Activated CD4-positive, alpha-beta T cell treated with anti-CD3 and anti-CD28 coated beads, Interleukin-2, Interleukin-4, amounts not matched to agents 100 ng/mL and 50 ng/mL, durations not matched to agents 16 hours and 8 hours (primary cell): ENCODE data around the gene EXOC4.

ENCODE experiments used
- DNase-seq: peaks from one replicate; pipeline ENCODE4 v3.0.0-alpha.2; 2020; ENCODE audit warnings: low spot score

The EXOC4 gene

GRCh38 chr7:133751079-133751478 is 498.2 kb downstream of the EXOC4 start:
- DNase-seq: no peak

GRCh38 chr7:133753513-133753912 is 500.6 kb downstream of the EXOC4 start:
- DNase-seq: no peak

- DNase-seq: no peak
These were observed 501.8 kb downstream of the EXOC4 start for GRCh38 chr7:133754708-133755107.

DNA sequence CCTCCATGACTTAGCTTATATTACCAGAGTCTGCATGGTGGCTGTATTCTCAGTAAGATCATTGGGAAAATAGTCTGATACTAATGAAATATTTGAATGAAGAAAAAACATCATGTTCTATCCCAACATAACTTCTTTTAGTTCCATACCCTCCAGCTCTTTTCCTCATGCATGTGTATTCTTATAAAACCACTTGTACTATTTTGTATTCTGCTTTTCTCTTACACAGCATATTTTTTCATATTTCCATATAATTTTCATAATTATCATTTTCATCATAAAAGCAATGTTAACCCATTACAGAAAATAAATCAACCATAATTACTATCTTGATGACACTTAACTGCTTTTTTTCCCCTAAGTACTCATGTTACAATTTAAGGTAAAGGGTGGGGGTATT is 503.0 kb downstream of the EXOC4 start:
- DNase-seq: no peak

DNA sequence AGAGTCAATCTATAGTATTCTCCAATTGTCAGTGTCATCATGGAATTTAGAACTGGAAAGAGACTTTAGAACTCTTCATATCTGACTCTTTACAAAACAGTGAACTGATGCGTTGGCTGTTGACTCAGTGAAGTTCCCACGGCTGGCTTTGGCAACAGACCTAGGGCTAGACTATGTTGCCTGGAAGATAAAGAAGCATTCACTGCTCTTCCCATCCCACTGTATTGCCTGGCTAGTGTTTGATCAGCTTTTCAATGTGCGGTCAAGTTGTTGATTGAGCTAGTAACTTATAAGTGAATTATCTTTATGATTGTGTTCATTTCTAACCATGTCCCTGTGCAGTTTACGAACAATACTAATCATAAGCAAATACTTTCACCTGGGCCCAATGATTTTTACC is 508.6 kb downstream of the EXOC4 start:
- DNase-seq: no peak

DNA sequence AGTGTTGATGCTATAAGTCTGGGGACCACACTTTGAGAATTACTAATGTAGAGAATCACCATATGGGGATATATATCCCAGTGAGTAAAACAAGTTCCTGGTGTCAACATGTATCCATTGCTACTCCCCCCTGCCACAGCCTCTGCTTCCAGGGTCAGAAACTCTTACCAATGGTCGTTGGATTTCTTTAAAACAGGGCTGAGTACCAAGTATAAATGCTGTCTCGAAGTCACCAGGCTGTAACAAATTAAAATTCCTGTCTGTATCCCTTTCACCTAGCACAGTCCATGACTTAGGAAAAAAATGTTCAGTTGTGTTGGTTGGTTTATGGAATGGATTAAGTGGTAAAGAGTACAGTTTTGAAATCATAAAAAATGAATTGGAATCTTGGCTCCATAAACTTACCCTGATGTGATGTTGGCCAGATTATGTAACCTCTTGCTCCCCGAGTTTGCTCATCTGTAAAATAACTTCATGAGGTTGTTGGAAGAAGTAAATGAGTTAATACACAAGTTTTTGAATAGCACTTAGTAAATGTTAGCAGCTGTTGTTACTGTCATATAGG is 510.3 kb downstream of the EXOC4 start:
- no peak for DNase-seq

GRCh38 chr7:133769668-133770067 is 516.8 kb downstream of the EXOC4 start:
- no peak for DNase-seq

GRCh38 chr7:133770863-133771492 is 518.1 kb downstream of the EXOC4 start:
- DNase-seq: no peak

DNA sequence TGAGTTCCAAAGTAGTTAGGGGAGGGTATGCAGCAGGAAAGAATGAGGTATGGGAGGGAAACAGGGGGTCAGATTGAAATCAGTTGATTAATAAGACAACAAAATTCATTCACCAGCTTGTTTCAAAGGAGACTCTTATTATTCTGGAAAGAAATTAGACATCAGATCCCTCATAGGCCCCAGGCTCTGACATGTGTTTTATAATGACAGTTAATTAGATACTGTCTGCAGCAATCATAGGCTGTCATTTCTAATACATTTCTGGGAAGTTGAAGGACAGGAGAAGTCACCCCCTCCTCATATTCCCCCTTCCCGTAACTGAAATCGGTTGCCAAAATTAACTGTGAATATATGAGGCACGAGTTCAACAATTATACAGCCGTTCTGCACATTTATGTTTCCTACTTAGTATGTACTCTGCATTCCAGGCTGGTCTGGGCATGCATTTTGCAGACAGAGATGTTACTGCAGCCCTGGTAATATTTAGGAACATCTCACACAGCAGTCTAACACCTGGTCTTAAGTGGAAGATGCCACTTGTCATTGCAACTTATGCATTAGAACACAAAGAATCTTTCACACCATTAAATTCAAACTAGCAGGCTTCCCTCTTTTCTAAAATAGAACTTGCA is 519.0 kb downstream of the EXOC4 start:
- DNase-seq: no peak

DNA sequence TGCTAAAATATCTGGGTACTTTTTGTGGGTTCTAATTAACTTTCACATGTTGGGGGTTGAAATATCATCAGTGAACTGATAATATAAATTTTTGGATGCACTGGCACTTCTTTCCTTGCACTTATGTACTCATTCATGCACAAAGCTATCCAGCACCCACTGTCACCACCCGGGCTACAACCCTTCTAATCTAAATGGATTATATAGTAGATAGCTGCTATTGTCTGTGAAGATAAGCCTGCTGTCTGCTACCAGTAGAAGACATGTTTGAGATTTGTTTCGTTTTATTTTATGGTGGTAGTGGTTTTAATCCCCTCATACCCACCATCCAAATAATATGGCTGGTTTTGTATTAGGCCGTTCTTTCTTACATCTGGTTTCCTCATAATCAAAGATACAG is 520.7 kb downstream of the EXOC4 start:
- DNase-seq: no peak

DNA sequence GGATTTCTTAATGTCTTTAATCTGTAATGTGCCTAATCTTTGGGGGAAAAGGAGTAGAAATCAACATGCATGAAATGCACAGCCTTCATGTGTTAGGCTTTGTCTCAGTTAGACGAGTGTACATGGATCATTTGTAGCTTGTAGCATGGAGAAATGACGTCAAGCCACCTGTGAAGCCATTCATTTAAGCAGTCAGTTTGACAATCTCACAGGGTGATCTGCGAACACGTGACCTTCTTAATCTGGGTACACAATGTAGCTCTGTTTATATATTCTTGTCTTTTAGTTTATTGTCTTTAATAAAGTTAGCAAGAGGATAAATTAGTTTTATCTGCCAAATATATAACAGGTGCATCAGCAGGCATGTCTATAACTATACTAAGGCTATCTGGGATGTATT is 522.3 kb downstream of the EXOC4 start:
- no peak for DNase-seq

DNA sequence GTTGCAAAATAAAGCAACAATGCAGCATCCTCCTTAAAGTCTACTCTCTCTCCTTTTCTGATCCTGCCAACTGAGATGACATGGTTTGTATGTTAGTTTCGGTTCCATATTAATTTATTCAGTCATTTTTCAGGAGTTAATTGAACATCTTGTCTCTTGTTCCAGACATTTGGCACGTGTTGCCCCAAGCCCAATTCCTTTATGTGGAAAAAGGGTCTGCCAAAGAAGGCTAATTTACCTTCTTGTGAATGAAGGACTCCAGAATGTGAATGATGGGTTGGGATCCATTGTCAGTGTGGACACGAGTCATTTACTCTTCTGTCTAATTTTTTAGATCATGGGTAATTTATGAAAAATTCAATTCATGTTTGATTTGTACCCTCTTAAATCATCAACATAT is 523.4 kb downstream of the EXOC4 start:
- DNase-seq: no peak

- no peak for DNase-seq
These were observed 524.8 kb downstream of the EXOC4 start for GRCh38 chr7:133777701-133778100.

DNA sequence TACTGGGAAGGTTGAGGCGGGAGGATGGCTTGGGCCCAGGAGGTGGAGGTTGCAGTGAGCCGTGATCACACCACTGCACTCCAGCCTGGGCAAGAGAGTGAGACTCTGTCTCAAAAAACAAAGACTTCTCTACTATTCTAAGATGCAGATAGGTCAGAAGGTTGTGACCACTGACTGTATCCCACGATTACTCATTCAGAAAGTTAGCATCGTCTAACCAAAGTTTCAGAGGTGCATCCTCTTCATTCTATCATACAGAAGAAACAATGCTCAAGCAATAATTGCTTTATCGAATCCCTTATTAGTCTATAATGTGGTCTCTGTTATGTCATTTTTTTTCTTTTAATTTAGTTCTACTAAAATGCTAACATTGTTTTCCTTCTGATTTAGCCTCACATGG is 525.6 kb downstream of the EXOC4 start:
- peak; percentile 33 for DNase-seq

- peak; percentile 2 for DNase-seq
These were observed 526.7 kb downstream of the EXOC4 start for GRCh38 chr7:133779538-133779937.

DNA sequence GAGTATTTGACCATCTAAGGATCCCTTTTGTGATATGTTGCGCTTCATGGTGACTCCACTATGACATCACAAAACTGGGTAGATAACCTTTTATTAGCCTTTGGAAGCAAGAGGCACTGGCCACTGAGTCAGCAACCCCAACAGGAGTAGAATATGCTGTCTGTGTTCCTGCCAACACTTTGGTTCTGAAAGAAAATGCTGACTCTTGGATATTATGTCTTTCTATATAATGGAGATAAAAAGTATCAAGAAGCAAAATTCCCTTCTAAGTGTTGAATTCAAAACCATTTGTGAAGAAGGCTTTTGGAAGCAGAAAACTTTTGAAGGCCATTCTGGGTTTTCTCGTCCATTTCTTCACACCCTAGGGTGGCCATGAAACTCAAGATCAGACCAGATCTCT is 528.0 kb downstream of the EXOC4 start:
- DNase-seq: no peak

DNA sequence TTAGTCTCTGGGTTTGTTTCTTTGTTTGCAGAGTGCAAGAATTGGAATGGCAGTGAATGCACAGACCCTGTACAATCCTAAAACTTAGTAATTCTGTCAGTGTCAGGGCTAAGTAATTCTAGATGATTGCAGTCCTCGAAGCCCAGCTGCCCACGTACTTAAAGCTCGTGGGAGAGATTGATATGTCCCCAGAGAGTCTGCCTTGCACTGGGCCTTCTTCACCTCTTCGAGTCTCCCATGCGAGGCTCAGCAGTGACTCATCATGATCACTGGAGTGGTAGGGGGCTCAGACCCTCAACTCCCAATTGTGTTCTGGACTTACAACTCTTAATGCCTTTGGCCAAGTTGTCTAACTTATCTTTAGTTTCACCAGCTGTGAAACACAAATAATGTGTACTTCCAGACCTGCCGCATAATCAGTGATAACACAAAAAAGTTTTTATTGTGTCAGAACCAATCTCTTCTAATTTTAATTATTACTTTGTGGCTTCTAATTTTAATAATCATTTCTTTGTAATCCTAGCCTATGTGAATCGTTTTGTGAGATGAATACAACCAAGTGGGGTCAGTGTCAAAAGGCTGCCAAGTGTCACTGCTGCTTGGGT is 528.7 kb downstream of the EXOC4 start:
- no peak for DNase-seq

- DNase-seq: no peak
These were observed 529.6 kb downstream of the EXOC4 start for GRCh38 chr7:133782470-133782869.

DNA sequence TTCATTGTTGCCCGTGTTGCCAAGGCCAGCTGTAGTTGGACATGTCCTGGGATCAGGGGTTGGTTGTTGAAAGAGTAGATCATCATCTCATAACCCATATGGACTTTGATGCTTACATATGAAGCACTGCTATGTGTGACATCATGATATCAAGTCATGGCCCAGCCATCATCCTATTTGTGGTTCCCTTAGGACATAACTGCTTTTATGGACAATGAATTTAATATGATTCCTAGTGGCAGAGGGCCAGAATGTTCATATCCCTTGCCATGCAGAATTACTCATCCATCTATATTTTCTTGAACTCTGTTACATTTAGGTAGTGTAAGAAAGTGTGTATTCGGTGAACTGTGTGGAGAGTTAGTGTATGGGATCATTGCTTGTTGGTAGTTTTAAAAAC is 530.4 kb downstream of the EXOC4 start:
- DNase-seq: no peak

GRCh38 chr7:133784486-133785001 is 531.7 kb downstream of the EXOC4 start:
- DNase-seq: no peak

DNA sequence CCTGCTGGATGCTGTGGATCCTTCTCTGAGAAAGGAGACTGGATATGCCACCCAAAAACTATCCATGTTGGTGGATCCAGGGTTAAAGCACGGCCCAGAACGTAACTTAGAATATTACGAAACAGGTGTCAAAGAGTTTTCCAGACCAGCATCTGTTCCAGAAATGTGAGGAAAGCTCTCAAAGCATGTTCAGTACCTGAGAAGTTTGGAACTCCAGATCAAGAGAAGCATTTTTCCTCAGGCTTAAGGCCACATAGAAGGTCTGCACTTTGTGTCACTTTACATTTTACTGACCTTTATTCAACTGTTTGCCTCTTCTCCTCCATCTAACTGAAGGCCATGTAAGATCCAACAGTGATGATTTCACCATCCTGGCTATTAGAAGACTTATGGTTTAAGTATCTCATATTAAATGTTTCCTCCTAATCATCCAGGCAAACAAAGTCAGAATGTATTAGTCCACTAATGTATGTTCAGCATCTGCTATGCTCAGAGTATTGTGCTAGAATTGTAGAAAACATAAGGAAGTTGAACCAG is 533.6 kb downstream of the EXOC4 start:
- no peak for DNase-seq

- DNase-seq: no peak
These were observed 537.1 kb downstream of the EXOC4 start for GRCh38 chr7:133789974-133790373.

- DNase-seq: no peak
These were observed 538.0 kb downstream of the EXOC4 start for GRCh38 chr7:133790911-133791310.
